Kidney glomerular epithelial cell (primary cell): ENCODE data around the gene C3orf38.
"Not testable (repeated sequence)": the region's sequence is repeated elsewhere in the genome, so short reads cannot be mapped to it uniquely, and the experiment has no call there.

Source experiments
- DNase-seq: peaks from one replicate; lab custom pipeline; 2025; lab: John Stamatoyannopoulos, UW

C3orf38 gene

DNA sequence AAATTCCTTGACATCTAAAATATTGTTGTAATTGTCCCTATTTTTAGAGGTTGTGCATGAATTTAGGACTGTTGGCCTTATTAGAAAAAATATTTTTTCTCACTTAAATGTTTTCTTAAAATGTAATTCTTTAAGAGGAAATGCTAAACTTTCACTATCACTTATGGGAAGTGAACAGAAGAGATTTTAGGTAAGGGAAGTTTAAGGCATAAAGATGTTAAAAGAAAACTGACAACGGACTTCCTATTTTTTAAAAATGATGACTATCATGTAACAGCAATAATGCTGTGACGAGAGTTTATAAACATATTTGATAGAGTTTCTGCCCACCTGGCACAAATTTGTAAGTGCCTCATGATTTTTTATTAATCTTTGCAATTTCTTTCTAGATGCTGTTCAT is 3.1 kb downstream of the C3orf38 start:
- DNase-seq, result no peak

GRCh38 chr3:88166419-88166971 is 16.7 kb downstream of the C3orf38 start:
- DNase-seq, result no peak

DNA sequence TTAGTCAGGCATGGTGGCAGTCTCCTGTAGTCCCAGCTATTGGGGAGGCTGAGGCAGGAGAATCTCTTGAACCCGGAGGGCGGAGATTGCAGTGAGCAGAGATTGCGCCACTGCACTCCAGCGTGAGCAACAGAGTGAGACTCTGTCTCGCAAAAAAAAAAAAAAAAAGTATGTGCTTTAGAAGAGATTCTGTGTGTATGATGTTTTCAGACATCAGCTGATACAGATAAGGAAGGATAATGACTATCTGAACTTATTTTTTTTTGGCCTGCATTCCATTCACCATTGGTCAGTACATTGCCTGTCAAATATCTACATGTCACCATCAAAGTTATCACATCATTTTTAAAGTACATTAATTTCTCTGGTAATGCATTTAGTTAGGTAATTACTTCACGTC is 17.4 kb downstream of the C3orf38 start:
- no peak for DNase-seq

GRCh38 chr3:88167704-88168103 is 17.9 kb downstream of the C3orf38 start:
- DNase-seq, result no peak

GRCh38 chr3:88168171-88168570 is 18.4 kb downstream of the C3orf38 start:
- DNase-seq, result no peak

DNA sequence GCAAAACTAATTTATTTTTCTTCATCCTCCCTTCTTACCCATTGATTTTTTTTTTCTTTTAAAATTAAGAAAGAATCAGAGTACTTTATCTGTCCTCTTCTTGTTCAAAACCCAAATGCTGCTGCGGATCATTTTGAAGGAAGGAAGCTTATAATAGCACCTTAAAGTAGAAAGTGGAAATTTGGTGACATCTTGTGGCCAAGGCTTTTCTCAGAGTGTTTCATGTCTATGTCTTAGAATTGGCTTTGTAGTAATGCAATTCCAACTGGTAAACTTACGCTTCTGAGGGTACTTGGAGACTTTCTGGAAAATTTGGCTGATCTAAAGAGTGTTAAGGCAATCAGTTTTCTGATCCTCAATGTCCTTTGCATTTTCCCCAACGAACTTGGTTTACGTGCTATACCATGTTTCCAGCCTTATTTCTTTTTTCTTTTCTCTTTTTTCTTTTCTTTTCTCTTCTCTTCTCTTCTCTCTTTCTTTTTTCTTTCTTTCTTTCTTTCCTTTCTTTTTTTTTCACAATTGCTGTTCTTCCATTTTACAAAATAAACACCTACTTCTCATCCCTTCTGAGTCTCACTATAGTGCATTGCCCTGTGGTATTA is 30.7 kb downstream of the C3orf38 start:
- DNase-seq, result no peak

DNA sequence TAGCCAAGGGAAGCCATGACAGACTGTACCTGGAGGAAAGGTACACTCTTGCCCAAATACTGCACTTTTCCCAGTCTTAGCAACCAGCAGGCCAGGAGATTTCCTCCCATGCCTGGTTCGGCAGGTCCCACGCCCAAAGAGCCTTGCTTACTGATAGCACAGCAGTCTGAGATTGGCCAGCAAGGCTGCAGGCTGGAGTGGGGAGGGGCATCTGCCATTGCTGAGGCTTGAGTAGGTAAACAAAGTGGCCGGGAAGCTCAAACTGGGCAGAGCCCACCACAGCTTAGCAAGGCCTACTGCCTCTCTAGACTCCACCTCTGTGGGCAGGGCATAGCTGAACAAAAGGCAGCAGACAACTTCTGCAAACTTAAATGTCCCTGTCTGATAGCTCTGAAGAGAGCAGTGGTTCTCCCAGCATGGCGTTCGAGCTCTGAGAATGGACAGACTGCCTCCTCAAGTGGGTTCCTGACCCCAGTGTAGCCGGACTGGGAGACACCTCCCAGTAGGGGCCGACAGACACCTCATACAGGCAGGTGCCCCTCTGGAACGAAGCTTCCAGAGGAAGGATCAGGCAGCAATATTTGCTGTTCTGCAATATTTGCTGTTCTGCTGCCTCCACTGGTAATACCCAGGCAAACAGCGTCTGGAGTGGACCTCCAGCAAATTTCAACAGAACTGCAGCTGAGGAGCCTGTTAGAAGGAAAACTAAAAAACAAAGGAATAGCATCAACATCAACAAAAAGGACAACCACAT is 32.6 kb downstream of the C3orf38 start:
- DNase-seq, result not testable (repeated sequence)

- no peak for DNase-seq
Measured at GRCh38 chr3:88188436-88188835, 38.7 kb downstream of the C3orf38 start.

DNA sequence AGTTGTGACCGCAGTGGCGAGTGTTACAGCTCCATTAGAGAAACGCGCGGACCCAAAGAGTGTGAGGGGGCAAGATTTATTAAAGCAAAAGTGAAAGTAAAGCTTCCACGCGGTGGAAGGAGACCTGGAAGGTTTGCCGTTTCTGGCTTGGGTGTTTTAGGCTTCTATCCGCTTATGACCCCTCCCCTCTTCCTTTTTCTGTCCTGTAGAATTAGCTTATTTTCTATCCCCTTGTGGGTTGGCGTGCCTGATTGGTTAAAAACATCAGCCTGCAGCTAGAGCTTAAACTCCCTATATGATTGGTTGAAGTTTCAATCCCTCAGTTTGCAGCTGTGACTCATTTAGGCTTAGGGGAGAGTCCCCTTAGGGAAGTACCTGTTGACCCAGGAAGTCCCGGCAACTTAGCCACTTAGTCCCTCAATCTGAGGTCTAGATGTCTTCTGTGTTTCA is 39.6 kb downstream of the C3orf38 start:
- DNase-seq, result no peak

GRCh38 chr3:88191872-88192409 is 42.2 kb downstream of the C3orf38 start:
- no peak for DNase-seq

DNA sequence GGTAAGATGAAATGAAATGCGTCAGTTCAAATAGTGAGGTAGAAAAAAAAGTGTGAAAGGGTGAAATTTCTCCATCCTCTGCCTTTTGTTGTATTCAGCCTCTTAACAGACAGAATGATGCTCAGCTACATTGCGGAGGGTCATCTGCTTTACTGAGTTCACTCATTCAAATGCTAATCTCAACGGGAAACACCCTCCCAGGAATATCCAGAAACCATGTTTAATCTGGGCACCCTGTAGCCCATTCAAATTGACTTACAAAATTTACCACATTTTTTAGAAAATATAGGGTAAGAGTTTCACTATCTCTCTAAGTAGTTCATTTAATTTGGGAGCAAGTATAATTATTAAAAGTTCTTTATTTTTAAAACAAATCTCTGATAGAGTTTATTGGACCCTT is 42.9 kb downstream of the C3orf38 start:
- no peak for DNase-seq

GRCh38 chr3:88195951-88196434 is 46.2 kb downstream of the C3orf38 start:
- DNase-seq, result no peak

DNA sequence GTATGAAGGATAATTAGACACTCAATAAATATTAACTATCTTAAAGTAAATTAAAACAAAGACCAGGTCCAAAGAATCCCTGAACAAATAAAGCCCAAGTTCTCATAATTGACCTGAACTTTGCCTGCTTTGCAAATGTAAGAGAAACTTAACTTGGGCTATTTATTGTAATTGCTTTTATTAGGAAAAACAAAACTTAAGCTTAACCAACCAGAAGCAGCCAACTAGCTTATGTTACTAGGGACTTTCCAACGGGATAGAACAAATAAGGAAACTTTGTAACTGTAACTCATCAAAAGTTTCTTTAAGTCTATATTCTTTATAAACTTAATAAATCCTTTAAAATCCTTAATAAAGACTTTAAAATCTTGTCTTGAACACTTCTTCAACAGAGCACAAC is 48.4 kb downstream of the C3orf38 start:
- DNase-seq, result no peak

- peak; percentile 58 for DNase-seq
Measured at GRCh38 chr3:88203642-88204055, 53.9 kb downstream of the C3orf38 start.
